ENCODE data around the gene CPA3. TPM values are rescaled to one million over a fixed set of nuclear protein-coding genes. Genes with fewer than 3 reads are reported as not detected.

Gene CPA3
- total RNA-seq, 1 donor from 2014 or later = not detected

GRCh38 chr3:148839805-148840204 lies 25.3 kb upstream of the CPA3 start:
- no peak overlapping the region for H3K27ac ChIP-seq (ENCODE audit: low read depth, low read length)
- H3K79me2 ChIP-seq (ENCODE audit: insufficient read depth, low read length) = no peaks in the 10 kb centered on the region
- no peaks in the 10 kb centered on the region for H3K4me1 ChIP-seq (ENCODE audit: insufficient read depth, low read length)
- H3K4me3 Mint-ChIP-seq (ENCODE audit: unreplicated experiment) = no peak overlapping the region
- no peaks in the 10 kb centered on the region for H3K27me3 ChIP-seq (ENCODE audit: insufficient read depth, low read length)
- no peaks in the 10 kb centered on the region for H3K9me3 Mint-ChIP-seq (ENCODE audit: unreplicated experiment)
- no peak overlapping the region for H3K27ac Mint-ChIP-seq (ENCODE audit: unreplicated experiment)
- no peak overlapping the region for H3K4me2 ChIP-seq (ENCODE audit: low read length)
- no peaks in the 10 kb centered on the region for H3K36me3 Mint-ChIP-seq (ENCODE audit: low read depth, unreplicated experiment)
- H3K9ac ChIP-seq (ENCODE audit: low read length) = no peak overlapping the region
- no peak overlapping the region for H2AFZ ChIP-seq (ENCODE audit: low read depth, low read length)
- H3K4me1 Mint-ChIP-seq (ENCODE audit: low read depth, unreplicated experiment) = no peaks in the 10 kb centered on the region
- H3K27me3 Mint-ChIP-seq (ENCODE audit: low read depth, unreplicated experiment) = no peaks in the 10 kb centered on the region
- no peaks in the 10 kb centered on the region for H3K36me3 ChIP-seq (ENCODE audit: insufficient read depth, low read length)
- no peak for DNase-seq (ENCODE audit: low read depth)
- H3K9me3 ChIP-seq (ENCODE audit: insufficient read depth, low read depth, low read length) = no peaks in the 10 kb centered on the region
- H3K4me3 ChIP-seq (ENCODE audit: insufficient read depth, low read depth, low read length) = no peak overlapping the region
- H4K20me1 ChIP-seq (ENCODE audit: insufficient read depth, low read length) = no peaks in the 10 kb centered on the region
- TF ChIP-seq EZH2 (IDR thresholded peaks at IDR 0.05; ENCODE audit: insufficient read depth, low read length) = no peak
- TF ChIP-seq CTCF (IDR thresholded peaks at IDR 0.05; ENCODE audit: insufficient read depth, low read depth, low read length) = no peak
- FAIRE-seq = no peak

- no peaks in the 10 kb centered on the region for H3K27me3 Mint-ChIP-seq (ENCODE audit: low read depth, unreplicated experiment)
- H3K4me1 Mint-ChIP-seq (ENCODE audit: low read depth, unreplicated experiment) = no peaks in the 10 kb centered on the region
- Histone ChIP-seq H4K20me1 (ENCODE audit: insufficient read depth, low read length) (no peaks in the 10 kb centered on the region), H3K9ac (ENCODE audit: low read length) (no peak overlapping the region), H3K36me3 (ENCODE audit: insufficient read depth, low read length) (no peaks in the 10 kb centered on the region), H2AFZ (ENCODE audit: low read depth, low read length) (no peak overlapping the region), H3K9me3 (ENCODE audit: insufficient read depth, low read depth, low read length) (no peaks in the 10 kb centered on the region), H3K27ac (ENCODE audit: low read depth, low read length) (no peak overlapping the region), H3K4me3 (ENCODE audit: insufficient read depth, low read depth, low read length) (no peak overlapping the region), H3K4me2 (ENCODE audit: low read length) (no peak overlapping the region), H3K4me1 (ENCODE audit: insufficient read depth, low read length) (no peaks in the 10 kb centered on the region), H3K79me2 (ENCODE audit: insufficient read depth, low read length) (no peaks in the 10 kb centered on the region), H3K27me3 (ENCODE audit: insufficient read depth, low read length) (no peaks in the 10 kb centered on the region)
- H3K9me3 Mint-ChIP-seq (ENCODE audit: unreplicated experiment) = no peaks in the 10 kb centered on the region
- no peak overlapping the region for H3K4me3 Mint-ChIP-seq (ENCODE audit: unreplicated experiment)
- FAIRE-seq = no peak
- DNase-seq (ENCODE audit: low read depth) = no peak
- H3K27ac Mint-ChIP-seq (ENCODE audit: unreplicated experiment) = no peak overlapping the region
- no peaks in the 10 kb centered on the region for H3K36me3 Mint-ChIP-seq (ENCODE audit: low read depth, unreplicated experiment)
- TF ChIP-seq EZH2 (IDR thresholded peaks at IDR 0.05; ENCODE audit: insufficient read depth, low read length) (no peak), CTCF (IDR thresholded peaks at IDR 0.05; ENCODE audit: insufficient read depth, low read depth, low read length) (no peak)
These were observed 24.6 kb upstream of the CPA3 start for GRCh38 chr3:148840451-148840850.

GRCh38 chr3:148845756-148846395 lies 19.2 kb upstream of the CPA3 start:
- no peak overlapping the region for H3K4me3 ChIP-seq (ENCODE audit: insufficient read depth, low read depth, low read length)
- H3K4me1 ChIP-seq (ENCODE audit: insufficient read depth, low read length) = no peaks in the 10 kb centered on the region
- DNase-seq (ENCODE audit: low read depth) (no peak), FAIRE-seq (no peak)
- Mint-ChIP-seq H3K36me3 (ENCODE audit: low read depth, unreplicated experiment) (no peaks in the 10 kb centered on the region), H3K4me1 (ENCODE audit: low read depth, unreplicated experiment) (no peaks in the 10 kb centered on the region), H3K4me3 (ENCODE audit: unreplicated experiment) (no peak overlapping the region), H3K9me3 (ENCODE audit: unreplicated experiment) (no peaks in the 10 kb centered on the region), H3K27ac (ENCODE audit: unreplicated experiment) (no peak overlapping the region), H3K27me3 (ENCODE audit: low read depth, unreplicated experiment) (no peaks in the 10 kb centered on the region)
- no peaks in the 10 kb centered on the region for H3K36me3 ChIP-seq (ENCODE audit: insufficient read depth, low read length)
- H4K20me1 ChIP-seq (ENCODE audit: insufficient read depth, low read length) = no peaks in the 10 kb centered on the region
- H3K9me3 ChIP-seq (ENCODE audit: insufficient read depth, low read depth, low read length) = no peaks in the 10 kb centered on the region
- no peak overlapping the region for H3K27ac ChIP-seq (ENCODE audit: low read depth, low read length)
- no peak overlapping the region for H3K9ac ChIP-seq (ENCODE audit: low read length)
- H2AFZ ChIP-seq (ENCODE audit: low read depth, low read length) = no peak overlapping the region
- H3K4me2 ChIP-seq (ENCODE audit: low read length) = no peak overlapping the region
- TF ChIP-seq CTCF (IDR thresholded peaks at IDR 0.05; ENCODE audit: insufficient read depth, low read depth, low read length) (no peak), EZH2 (IDR thresholded peaks at IDR 0.05; ENCODE audit: insufficient read depth, low read length) (no peak)
- H3K27me3 ChIP-seq (ENCODE audit: insufficient read depth, low read length) = no peaks in the 10 kb centered on the region
- H3K79me2 ChIP-seq (ENCODE audit: insufficient read depth, low read length) = no peaks in the 10 kb centered on the region

All from astrocyte (in vitro differentiated cells and primary cell).